HG03039 (cell line): ENCODE measurements around the gene CDK14.

Experiments
- ATAC-seq: cut with Tn5 transposase; IDR thresholded peaks from one replicate; pipeline ENCODE4 v1.9.1; 2021; ENCODE audit warnings: mild to moderate bottlenecking, moderate library complexity; ENCODE audit not compliant: unreplicated experiment

The CDK14 gene

DNA sequence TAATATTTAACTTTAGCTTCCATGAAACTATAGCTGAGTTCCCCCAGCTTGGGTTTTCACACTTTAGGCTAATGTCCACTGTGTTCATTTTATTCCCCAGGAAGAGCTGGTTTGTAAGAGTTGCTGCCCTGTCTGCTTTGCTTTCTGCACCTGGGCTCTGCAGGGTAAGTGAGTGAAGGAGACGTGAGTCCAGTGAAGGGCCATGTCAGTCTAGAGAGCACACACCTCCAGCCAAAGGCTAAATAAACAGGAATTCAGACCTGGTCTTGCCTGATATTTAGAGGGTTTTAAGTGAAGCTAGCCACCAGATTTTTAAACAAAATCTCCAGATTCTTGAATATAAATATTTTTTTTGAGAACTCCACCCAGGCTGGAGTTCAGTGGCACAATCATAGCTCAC, 643.7 kb downstream of the CDK14 start:
- no peak for ATAC-seq

DNA sequence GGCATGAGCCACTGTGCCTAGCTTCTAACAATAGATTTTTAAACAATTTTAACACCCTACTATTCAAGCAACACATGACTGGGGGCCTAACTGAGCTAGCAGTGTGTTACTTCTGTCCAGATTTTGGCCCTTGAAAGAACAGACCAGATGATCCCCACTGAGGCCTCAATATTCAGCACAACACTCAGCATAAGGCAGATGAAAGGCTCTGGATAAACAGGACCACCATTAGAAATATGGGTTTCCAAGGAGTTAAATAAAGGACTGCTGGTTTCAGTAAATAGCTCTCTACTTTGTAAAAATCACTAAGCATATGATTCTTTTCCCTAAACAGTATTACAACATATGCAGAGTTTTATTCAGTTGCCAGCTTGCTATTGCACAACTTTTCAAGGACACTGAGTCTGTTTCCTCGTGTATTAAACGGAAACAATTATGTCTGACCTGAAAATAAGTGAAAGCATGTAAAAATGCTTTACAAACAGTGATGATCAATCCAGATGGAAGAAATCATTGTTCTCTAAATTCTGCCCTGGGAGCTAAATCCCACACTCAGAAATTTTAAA, 644.3 kb downstream of the CDK14 start:
- no peak for ATAC-seq

DNA sequence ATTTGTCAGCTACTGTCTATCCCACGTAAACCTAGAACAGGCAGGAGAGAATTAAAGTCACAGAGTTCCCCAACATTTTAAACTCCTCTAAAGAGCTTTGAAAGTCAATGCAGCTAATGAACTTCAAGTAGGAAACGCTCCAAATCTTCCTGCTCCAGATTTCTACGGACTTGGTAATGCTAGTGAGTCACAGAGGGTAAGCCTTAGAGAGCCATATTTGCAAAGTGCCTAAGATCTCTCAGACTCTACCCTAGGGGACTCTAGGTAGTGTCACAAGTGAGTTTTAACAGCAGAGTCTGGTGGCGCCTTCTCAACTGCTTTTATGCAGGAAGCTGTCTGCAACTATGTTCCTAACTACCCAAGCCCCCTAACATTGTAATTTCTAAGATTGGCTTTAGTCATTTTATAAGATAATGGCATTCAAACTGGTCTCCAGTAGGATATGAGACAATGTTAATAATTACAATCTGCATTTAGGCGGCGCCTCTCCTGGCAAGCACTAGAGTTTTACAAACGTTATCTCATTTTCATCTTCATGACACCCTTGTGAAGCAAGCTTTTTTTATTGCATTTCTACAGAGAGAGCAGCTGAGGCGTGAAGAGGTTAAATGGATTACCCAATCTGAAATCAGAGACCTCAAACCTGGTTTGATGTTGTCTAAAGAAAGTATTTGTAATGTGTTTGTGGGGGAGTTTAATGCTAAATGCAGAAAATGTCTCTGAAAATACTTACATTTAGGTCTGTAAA, 646.1 kb downstream of the CDK14 start:
- ATAC-seq: no peak

DNA sequence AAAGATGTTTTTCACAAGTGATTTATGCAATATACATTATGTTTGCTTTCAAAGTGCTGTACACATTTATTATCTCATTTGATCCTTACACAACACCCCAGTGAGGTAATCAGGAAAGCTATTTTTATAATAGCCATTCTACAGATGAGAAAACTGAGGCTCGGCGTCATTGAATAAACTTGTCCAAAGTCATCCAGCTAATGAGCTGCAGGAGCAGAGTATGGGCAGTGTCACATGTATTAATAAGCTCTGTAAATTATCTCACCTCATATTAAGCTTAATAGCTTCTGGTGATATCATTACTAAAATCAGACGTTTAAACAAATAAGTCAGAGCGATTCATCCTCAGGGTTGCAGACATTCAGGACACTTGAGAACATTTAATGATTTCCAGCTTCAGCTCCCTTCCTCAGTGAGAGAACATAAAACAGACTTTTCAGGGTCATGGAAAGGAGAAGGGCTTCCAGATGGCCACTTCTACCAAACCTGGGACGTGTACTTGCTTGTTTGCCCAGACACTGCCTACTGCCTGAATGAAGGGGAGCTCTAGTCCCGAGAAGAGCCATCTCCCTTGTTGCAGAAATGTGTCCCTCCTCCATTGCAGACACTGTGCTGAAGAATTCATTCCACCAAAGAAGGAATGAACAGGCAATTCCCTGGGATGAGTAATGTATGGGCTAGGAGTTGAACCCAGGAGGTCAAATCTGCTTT, 647.6 kb downstream of the CDK14 start:
- ATAC-seq: no peak

DNA sequence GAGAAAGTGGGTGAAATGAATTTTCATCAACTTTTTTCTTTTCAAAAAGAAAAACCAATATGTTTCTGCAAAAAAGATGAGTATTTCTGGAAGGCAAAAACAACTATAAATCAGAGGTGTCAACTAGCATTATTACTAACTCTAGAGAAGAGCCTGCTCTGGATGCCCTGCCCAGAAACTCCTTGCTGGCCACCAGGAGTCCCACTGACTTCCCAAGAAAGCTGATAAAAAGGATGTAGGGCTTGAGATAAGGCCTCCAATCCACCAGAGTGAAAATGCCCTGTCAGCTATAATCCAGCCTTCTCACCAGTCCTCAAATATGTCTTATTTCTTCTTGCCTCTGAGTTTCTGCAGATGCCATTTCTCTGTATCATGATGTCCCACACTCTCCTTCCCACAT, 651.4 kb downstream of the CDK14 start:
- ATAC-seq: no peak

DNA sequence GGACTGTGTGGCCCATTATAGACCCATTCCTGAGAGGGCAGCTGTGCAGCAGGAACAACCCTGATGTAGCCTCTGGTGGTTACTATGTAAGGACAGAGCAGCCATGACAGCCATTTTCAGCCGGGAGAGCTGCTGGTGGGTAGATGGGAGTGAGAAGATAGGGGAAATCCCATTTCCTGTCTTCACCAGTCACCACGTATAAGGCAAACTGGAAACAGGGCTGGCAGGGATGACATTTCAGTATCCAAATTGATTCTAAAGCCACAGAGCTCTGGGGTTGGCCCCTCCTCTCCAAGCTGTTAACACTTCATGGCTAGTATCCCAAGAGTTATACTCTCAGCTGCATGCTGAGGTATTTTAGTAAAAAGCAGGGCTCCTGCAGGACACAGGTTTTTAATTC, 652.9 kb downstream of the CDK14 start:
- no peak for ATAC-seq

DNA sequence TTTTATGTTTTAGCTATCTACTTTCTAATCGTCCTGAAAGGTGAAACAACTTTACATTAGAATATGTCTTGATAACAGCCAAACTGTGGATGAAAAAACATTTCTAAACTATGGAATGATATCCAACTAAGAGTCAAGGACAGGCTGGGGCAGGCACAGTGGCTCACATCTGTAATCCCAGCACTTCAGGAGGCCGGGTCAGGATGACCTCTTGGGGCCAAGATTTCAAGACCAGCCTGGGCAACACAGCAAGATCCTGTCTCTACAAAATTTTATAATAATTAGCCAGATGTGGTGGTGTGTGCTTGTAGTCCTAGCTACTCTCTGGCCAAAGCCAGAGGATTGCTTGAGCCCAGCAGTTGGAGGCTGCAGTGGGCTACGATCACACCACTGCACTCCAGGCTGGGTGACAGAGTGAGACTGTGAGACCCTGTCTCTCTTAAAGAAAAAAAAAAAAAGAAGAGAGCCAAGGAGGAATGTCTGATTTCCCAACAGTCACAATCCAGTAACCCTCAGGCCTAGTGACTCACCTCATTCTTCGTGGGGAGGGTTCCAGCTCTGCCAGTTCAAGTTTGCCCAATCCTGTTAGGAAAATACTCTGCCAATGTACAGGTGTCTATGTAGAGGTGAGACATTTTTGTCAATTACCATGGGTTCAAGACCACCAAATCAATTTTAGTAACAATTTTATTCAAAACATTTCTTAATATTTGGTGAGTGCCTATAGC, 653.5 kb downstream of the CDK14 start:
- ATAC-seq: no peak

DNA sequence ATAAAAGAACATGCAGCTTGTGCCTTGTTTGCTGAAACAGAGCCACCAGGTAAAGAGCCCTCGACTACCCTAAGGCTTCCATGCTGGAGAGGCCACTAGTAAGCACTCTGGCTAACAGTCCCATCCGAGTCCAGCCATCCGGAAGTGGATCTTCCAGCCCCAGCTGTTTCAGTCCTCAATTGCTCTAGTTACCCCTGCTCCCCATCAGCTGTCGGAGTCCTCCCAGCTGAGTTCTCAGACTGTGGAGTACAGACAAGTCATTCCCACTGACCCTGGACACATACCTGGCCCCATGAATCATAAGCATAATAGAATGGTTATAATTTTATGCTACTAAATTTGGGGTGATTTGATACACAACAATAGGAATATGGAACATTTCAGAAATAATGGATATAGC, 654.6 kb downstream of the CDK14 start:
- no peak for ATAC-seq

DNA sequence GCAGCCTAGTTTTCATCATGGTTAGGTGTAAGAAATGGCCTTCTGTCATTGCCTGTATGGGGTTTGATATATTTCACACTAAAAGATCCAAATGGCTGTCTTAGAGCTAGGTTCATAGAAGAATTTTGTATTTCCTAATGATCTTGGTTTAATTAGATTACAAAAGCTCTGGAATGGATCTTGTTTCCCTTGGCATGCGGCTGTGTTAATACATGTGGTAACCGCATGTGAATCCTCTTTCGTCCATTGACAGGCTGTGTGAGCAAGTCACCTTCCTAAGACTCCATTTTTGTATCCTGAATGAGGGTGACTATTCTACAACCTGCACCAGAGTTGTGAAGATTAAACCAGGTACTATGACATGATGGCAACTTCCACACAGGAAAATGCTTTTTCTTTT, 655.8 kb downstream of the CDK14 start:
- no peak for ATAC-seq
